Adrenal gland (tissue), 5 donors: ENCODE results near the gene PCYT2.

Experiments
- CTCF ChIP-seq, 6 experiments: fragments of 450-650 bp in 4 of 6; fragments of 200-600 bp in 2 of 6; sonication (generic) in 1 of 6; IDR thresholded peaks; 1 replicate in 5 of 6; 2 replicates in 1 of 6; pipeline versions ENCODE4 v1.5.1 to v1.8.0; 2016 to 2021; ENCODE audit warnings: antibody characterized with exemption in 6 of 6, mild to moderate bottlenecking in 2 of 6, moderate library complexity in 1 of 6
- POLR2A ChIP-seq, 2 donors: fragments of 450-650 bp; IDR thresholded peaks; one replicate each; pipeline ENCODE4 v1.6.1; 2017; ENCODE audit warnings: antibody characterized with exemption in 2 of 2, mild to moderate bottlenecking in 2 of 2, moderate library complexity in 1 of 2
- donor health status: DM: no; HTN: no; CAD: no.

GRCh38 chr17:81915331-81915730 lies 4.1 kb upstream of the PCYT2 start:
- no peak for TF ChIP-seq CTCF (IDR thresholded peaks at IDR 0.05)
- TF ChIP-seq POLR2A (IDR thresholded peaks at IDR 0.05): no peak
